ENCODE results near the gene SKA2.
"Not testable (repeated sequence)": the region's sequence is repeated elsewhere in the genome, so short reads cannot be mapped to it uniquely, and the experiment has no call there.

SKA2 gene

DNA sequence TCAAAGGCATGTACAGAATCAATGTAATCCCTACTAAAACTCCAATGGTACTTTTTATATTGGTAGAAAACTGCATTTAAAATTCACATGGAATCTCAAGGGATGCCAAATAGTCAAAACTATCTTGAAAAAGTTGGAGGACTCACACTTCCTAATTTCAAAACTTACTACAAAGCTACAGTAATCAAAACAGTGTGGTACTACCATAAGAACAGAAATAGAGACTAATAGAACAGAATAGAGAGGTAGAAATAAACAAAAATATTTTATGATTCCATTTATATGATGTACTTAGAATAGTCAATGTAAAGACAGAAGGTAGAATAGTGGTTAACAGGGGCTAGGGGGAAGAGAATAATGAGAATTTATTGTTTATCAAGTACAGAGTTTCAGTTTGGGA, 57.1 kb downstream of the SKA2 start:
- DNase-seq (ENCODE audit: low read depth in 3 of 3) = no peak

DNA sequence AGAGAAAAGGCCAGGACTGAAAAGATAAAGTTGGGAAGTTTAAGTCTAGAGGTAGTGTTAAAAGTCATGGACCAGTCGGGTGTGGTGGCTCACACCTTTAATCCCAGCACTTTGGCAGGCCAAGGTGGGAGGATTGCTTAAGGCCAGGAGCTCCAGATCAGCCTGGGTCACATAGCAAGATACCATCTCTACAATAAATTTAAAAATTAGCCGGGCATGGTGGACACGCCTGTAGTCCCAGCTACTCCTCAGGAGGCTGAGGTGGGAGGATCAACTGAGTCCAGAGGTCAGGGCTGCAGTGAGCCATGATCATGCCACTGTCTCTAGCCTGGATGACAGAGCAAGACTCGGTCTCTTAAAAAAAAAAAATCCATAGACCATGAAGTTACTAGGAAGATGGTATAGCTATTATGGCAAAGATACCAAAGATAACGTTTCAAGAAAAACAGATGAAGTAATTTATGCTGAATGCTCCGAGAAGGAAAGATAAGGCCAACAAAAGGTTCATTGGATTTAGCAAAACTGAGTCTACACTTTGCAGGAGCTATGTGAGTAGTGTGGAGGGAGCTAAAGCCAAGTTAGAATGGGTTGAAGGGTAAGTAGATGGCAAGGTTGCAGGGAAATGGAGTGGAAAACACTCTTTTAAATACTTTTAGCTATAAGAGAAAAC, 60.0 kb downstream of the SKA2 start:
- DNase-seq (ENCODE audit: low read depth in 3 of 3) = no peak

DNA sequence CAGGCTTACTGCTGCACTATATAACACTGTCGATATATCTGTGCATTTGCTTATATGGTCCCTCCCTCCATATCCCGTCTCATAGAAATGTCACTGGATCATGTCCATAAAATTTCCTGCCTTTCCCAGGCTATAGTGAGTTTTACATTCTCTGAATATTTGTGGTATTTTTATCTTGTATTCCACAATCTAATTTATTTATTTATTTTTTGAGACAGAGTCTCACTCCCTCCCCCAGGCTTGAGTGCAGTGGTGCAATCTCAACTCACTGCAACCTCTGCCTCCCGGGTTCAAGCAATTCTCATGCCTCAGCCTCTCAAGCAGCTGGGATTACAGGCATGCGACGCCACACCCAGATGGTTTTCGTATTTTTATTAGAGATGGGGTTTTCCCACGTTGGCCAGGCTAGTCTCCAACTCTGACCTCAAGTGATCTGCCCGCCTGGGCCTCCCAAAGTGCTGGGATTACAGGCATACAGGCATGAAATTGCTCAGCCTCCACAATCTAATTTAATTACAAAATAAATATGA, 61.2 kb downstream of the SKA2 start:
- DNase-seq (ENCODE audit: low read depth in 3 of 3) = no peak

DNA sequence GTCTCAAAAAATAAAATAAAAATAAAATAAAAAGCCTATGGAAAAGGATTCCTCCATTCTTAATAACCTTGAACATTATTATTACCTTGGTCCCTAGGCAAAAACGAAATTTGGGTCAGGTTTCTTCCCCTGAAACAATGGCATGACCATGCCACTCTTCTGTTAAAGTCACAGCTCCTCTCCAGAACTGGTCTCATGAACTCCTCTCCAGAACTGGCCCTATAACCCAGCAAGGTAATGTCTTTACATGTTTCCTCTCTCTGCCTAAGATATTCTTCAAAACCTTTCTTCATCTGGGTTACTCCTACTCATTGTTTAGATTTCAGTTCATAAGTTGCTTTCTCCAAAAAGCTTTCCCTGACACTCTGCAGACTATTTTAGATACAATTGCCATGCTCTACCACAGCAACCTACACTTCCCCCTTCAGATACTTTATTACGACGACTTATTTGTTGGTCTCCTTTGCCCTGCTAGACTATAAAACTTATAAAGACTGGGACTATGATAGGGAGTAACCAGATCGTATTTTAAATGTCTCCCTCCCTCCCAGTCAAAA, 61.8 kb downstream of the SKA2 start:
- no peak for DNase-seq (ENCODE audit: low read depth in 3 of 3)

DNA sequence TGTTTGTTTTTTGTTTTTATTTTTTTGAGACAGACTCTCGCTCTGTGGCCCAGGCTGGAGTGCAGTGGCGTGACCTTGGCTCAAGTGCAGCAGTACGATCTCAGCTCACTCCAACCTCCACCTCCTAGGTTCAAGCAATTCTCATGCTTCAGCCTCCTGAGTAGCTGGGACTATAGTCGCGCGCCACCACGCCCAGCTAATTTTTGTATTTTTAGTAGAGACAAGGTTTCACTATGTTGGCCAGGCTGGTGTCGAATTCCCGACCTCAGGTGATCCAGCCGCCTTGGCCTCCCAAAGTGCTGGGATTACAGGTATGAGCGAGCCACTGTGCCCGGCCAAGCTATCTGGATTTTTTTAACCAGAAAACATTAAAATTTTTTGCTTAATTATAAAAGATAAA, 64.4 kb downstream of the SKA2 start:
- not testable (repeated sequence) for DNase-seq (ENCODE audit: low read depth in 3 of 3)

DNA sequence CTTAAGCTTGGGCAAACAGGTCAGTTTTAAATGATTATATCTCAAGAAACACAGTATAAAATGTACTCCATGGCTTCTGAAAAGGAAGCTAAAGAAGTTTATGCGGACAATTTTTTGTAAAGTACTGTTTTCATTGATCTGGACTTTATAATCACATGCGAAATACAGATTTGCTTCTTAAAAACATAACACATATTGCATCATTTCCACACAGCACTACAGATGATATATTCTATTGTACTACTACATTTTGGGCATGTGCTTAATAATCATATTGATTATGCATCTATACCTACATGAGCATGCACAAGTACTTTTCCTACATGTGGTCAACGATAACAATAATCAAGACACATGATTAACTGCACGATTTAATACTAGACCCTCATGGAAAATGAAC, 70.8 kb downstream of the SKA2 start:
- DNase-seq (ENCODE audit: low read depth in 3 of 3) = no peak

DNA sequence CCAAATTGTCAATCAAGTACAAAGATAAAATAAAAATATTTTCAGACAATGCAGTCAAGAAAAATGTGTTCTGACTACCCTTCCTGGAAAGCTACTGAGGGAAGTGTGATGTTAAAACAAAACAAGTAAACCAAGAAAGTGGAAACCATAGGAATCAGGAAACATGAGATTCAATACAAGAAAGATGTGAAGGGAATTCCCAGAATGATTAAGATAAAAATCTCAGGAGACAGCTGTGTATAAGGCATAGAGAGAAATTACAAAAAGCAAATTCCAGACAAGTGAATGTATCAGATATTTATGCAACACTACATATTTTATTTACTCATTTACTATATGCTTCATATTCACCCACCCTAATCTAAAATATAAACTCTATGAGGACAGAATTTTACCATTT, 80.5 kb downstream of the SKA2 start:
- DNase-seq (ENCODE audit: low read depth in 3 of 3) = no peak

DNA sequence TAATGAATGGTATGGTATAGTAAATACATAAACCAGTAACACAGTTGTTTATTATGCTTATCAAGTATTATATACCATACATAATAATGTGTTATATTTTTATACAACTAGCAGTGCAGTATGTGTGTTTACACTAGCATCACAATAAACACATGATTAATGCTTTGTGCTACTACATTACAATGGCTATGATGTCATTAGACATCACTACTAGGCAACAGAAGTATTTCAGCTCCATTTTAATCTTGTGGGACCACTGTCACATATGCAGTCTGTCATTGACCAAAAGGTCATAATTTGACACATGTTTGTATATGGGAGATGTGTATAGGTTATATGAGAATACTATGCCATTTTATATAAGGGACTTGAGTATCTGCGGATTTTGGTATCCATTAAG, 81.0 kb downstream of the SKA2 start:
- DNase-seq (ENCODE audit: low read depth in 3 of 3) = no peak

DNA sequence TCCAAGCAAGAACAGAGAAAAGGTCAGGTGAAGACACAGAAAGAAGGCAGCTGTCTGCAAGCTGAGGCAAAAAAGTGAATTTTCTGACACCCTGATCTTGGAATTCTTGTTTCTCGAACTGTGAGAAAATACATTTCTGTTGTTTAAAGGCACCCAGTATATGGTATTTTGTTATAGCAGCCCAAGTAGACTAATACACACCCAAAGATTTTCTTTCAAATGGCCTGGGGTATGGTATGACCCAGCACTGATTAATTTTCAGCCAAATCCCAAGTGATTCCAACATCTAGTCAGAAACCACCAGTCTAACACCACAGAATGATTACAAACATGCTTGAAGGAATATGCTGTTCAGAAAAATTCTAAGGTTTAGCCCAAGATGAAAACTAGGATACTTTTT, 85.1 kb downstream of the SKA2 start:
- no peak for DNase-seq (ENCODE audit: low read depth in 3 of 3)

DNA sequence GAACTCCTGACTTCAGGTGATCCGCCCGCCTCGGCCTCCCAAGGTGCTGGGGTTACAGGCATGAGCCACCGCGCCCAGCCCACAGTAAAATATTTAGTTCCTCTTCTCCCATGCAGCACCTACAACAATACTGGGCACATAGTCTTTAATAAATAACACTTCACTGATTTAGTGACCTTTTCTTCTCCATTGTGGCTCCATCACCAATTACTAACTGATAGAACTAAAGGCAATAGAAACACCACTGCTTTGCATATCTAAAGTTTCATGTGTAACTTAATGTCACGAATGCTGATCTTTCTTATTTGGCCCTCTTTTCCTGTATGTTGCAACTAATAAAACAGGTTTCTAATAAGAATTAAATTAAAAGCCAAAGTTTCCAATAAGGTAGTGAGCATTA, 87.2 kb downstream of the SKA2 start:
- no peak for DNase-seq (ENCODE audit: low read depth in 3 of 3)

DNA sequence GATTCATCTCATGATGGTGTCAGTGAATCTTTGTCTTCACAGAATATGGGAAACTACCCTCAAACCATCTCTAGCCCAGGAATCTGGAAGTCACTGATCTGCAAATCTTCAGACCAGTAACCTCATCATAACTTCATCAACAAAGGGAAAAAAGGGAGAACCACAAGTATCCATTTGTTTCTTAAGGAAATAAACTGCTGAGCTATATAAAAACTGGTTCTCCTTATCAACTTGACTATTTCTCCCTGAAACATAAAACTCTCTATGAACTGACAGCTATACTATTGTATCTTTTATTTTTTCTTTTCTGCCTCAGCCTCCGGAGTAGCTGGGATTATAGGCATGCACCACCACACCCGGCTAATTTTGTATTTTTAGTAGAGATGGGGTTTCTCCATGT, 87.6 kb downstream of the SKA2 start:
- no peak for DNase-seq (ENCODE audit: low read depth in 3 of 3)

DNA sequence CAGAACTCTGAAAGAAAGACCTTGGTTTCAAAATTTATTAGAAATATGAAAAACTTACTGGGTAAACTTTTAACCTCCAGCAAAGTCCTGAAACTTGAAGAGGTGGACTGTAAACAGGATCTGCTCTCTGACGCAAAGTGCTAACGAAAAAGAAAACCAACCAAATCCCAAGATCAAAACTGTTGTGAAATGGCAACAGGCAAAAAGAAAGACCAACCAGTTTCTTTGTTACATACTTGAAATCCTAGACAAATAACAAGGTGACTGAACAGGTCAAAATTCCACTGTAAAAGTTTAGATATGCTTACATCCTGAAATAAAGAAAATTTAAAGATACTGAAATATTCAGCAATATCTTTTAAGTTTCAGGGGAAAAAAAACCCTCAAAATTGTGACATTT, 92.5 kb downstream of the SKA2 start:
- DNase-seq (ENCODE audit: low read depth in 3 of 3) = no peak

All from stimulated activated CD4-positive, alpha-beta T cell treated with anti-CD3 and anti-CD28 coated beads, TNF-alpha, amount 100 ng/mL, for 24 hours (primary cell).